HK-2 (cell line): ENCODE measurements around the gene SLC17A2.
"Not testable (repeated sequence)": the region's sequence is repeated elsewhere in the genome, so short reads cannot be mapped to it uniquely, and the experiment has no call there.

ENCODE experiments used
- DNase-seq: peaks from one replicate; pipeline ENCODE4 v3.0.0-alpha.2; 2018; ENCODE audit not compliant: unreplicated experiment

The SLC17A2 gene

DNA sequence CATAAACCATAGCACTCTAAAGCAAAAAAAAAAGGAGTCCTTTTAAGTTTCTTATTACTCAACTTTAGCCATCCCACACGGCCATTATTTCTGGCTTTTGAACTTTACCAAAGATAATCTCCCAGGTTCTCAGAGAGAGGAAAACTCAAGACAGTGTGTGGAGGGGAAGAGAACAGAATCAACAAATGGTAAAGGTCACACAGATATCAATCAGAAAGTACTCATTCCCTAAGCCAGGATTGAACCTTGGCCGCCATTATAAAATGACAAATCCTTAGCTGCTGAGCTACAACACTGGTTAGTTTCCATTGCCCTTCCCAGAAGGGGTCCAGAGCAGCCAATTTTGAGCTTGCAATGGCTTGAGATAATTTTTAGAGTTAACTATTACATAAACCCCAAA is 22.0 kb upstream of the SLC17A2 start:
- no peak for DNase-seq

GRCh38 chr6:25951296-25952032 is 21.0 kb upstream of the SLC17A2 start:
- DNase-seq: no peak

DNA sequence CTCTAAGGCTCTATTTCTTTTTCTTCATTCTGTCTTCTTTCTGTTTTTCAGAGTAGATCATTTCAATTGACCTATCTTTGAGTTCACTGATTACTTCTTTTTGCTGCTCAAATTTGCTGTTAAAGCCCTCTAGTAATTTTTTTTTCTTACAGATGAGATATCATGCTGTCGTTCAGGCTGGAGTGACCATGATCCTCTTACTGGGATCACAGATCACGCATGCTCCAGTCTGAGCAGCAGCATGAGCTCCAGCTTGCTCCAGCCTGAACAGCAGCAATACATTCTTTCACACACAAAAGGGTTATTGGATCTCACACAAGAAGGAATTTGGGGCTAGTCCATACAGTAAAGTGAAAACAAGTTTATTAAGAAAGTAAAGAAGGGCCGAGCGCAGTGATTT is 19.8 kb upstream of the SLC17A2 start:
- no peak for DNase-seq

DNA sequence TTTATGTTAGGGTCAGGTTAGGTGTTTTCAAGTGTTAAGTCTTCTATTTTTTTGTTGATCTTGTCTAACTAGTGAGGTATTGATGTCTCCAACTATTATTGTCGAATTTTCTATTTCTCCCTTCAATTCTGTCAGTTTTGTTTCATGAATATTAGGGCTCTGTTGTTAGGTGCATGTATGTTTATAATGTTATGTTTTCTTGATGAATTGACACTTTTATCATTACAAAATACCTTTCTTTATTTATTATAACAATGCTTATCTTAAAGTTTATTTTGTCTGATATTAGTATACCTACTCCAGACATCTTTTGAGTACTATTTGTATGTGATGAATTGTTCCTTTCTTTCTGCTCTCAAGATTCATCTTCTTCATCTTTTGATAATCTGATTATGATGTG is 19.2 kb upstream of the SLC17A2 start:
- no peak for DNase-seq

DNA sequence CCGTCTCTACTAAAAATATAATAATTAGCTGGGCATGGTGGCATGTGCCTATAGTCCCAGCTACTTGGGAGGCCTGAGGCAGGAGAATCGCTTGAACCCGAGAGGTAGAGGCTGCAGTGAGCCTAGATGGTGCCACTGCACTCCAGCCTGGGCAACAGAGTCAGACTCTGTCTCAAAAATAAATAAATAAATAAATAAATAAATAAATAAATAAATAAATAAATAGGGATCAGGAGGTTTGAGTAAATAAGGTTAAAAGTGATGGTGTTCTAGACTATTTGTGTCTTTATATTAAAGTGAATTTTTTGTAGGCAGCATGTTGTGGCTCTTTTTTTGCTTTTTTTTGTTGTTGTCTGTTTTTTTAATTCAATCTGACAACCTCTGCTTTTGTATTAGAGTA is 17.0 kb upstream of the SLC17A2 start:
- DNase-seq: not testable (repeated sequence)

- no peak for DNase-seq
Observed at GRCh38 chr6:25946631-25947030, 16.1 kb upstream of the SLC17A2 start.

DNA sequence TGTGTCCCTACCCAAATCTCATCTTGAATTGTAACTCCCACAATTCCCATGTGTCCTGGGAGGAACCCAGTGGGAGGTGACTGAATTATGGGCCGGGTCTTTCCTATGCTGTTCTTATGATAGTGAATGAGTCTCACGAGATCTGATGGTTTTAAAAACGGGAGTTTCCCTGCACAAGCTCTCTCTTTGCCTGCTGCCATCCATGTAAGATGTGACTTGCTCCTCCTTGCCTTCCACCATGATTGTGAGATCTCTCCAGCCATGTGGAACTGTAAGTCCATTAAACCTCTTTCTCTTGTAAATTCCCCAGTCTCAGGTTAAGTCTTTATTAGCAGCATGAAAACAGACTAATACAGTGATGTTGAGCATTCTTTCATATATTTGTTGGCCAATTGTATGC is 15.2 kb upstream of the SLC17A2 start:
- DNase-seq: not testable (repeated sequence)

DNA sequence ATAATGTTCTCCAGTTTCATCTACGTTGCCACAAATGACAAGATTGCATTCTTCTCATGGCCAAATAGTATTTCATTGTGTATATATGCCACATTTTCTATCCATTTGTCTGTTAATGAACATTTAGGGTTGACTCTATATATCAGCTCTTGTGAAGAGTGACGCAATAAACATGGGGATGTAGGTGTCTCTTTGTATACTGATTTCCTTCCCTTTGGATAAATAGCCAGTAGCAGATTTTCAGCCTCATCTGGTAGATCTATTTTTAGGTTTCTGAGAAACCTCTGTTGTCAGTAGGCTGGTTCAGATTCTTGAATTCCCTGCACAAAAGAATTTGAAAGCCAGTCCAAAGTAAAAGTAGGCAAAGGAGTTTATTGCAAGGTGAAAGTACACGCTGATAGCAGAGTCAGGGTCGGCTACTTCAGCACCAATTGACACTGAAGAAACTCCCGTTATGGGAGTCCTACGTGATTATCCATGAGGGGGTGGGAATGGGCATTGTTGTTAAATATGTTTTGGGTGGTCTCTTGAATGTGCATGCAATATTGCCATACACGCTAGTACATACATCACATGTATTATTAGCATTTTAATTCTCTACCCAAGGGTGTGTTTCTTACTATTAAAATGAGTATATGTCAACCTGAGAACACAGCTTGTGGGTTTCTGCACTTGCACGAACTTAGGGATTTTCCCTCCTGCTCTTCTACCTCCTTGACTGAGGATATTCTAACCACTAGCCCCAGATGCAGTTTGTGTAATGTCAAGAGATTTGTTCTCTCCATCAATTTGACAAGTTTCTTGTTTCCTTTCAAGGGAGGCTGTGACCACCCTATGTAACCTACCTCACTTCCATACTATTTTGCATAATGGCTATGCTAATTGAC is 14.4 kb upstream of the SLC17A2 start:
- DNase-seq: no peak

GRCh38 chr6:25943887-25944286 is 13.4 kb upstream of the SLC17A2 start:
- no peak for DNase-seq

GRCh38 chr6:25942561-25943147 is 12.2 kb upstream of the SLC17A2 start:
- DNase-seq: no peak

DNA sequence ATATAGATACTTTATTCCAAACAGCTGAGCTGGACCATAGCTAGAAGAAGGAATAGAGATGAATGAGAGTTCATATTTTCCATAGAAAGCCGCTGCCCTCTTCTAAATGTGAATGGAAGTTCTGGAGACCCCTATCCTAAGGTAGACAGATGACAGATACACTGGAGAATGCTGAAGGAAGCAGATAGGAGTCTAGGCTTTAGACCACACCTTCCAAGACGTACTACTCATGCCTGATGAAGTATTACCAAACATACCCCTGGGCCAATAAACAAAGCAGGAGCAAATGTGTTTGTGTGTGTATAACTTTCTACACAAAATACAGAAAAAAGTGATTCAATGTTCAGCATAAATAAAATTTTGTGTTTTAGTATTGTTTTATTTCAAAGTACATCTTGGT is 9.1 kb upstream of the SLC17A2 start:
- DNase-seq: no peak

- DNase-seq: no peak
Observed at GRCh38 chr6:25935953-25936352, 5.5 kb upstream of the SLC17A2 start.

- no peak for DNase-seq
Observed at GRCh38 chr6:25934735-25935313, 4.3 kb upstream of the SLC17A2 start.

- no peak for DNase-seq
Observed at GRCh38 chr6:25934156-25934555, 3.7 kb upstream of the SLC17A2 start.

DNA sequence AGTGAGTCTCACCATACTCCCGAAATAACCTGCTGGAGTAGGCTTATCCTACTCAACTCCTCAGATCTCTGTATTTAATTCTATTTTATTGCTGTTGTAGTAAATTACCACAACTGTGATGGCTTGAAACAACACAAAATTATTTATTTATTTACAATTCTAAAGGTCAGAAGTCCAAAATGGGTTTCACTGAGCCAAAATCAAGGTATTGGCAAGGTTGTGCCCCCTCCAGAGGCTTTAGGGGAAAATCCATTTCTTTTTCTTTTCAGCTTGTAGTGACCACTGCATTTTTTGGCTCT is 869 bp upstream of the SLC17A2 start:
- DNase-seq: no peak

DNA sequence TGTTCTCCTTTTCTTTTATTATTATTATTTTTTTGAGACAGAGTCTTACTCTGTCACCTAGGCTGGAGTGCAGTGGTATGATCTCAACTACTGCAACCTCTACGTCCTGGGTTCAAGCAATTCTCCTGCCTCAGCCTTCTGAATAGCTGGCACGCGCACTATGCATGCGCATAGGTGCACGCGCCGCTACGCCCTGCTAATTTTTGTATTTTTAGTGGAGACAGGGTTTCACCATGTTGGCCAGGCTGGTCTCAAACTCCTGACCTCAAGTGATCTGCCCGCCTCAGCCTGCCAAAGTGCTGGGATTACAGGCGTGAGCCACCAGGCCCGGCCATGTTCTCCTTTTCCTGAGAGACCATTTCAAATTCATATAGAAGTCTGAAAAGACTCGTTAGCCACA is 706 bp downstream of the SLC17A2 start:
- not testable (repeated sequence) for DNase-seq

DNA sequence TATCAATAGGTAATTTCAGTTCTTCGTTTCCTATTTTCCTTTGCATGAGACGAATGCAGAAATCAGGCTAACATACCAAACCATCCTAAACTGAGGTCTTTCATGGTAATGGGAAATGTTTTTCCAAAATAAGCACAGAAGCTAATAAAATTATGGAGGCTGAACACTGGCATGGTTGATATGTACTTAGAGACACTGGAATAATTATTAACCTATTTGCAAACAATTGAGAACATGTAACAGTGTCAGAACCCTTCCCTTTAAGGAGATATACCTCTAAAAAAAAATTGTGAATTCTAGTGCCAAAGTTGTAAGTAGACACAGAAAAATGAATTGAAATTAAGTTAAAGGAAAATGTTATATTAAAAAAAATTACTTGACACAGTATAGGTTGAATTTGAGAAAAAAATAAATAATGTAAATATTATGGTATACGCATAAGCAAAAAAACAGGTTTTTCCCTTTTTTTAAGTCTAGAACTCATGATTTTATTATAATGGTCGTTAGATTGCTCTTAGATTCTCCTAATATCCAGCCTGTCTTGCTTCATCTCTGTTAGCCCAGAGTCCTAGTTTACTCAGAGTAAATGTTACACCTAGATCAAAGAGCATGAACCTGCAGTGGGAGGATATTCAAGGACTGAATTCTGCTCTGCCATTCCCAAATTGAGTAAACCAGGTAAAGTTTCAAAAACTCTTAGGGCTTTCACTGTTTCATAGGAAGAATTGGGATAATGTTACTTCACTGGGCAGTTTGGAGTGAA is 1.7 kb downstream of the SLC17A2 start:
- DNase-seq: no peak

DNA sequence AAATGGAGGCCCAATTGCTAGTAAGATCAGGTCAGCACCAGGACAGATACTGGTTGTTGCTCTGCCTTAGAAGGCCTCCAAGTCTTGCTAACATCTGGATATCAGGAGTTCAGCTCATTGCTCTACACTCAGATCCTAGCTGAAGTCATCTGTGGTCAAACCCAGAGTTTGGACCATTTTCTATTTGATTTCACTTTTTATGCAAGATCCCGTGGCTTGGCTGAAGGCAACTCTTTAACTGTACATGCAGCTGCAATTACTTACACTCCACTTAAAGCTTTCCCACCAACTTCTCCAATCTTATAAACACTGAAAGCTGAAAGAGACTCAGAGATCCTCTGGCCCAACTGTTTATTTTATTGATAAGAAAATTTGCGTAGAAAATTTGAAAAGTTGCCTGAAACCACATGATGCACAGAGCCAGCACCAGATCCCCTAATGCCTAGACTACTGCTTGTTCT is 2.7 kb downstream of the SLC17A2 start:
- no peak for DNase-seq

DNA sequence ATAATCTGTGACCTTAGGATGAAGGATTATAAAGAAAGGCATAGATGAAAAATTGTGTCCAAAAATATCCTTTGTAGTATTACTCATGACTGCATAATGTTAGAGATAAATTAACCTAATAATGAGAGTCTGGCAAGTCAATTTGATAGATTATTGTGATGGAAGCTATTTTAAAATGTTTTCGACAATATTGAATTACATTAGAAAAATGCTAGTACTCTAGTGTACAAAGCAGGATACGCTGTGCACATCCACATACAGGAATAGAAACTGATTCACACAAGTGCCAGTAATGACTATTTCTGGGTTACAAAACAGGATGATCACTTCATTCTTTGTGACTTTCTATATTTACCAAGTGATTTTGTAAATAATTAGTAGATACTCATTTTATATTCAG is 3.3 kb downstream of the SLC17A2 start:
- DNase-seq: no peak

GRCh38 chr6:25925876-25926275 is 4.6 kb downstream of the SLC17A2 start:
- DNase-seq: no peak

DNA sequence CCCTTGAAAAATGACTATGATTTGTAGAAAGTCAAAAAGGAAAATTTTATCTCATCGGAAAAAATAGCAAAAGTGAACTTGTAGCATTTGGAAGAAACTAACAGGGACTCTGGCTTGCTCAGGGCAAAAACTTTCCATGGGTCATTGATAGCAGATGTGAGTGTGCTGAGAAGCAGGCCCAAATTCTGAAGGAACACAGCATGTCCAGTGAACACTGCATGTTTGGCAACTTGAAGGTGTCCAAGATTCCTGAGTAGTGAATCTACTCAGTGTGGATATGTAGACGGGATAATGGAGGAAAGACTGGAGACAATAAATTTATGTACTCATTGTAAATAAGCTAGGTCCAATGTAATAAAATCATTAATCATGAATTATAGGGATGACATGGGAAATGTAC is 8.2 kb downstream of the SLC17A2 start:
- no peak for DNase-seq
